Measurements from ENCODE around the gene NOL6.

GRCh38 chr9:33433871-33434270 lies 39.9 kb downstream of the NOL6 start:
- no peak for TF ChIP-seq EZH2 (optimal IDR thresholded peaks at IDR 0.05; ENCODE audit: low read depth, low read length)
- TF ChIP-seq CTCF (IDR thresholded peaks at IDR 0.05; ENCODE audit: low read length) = no peak
